Naive thymus-derived CD8-positive, alpha-beta T cell (primary cell): ENCODE results near the gene SLC51A. TPM values are rescaled to one million over a fixed set of nuclear protein-coding genes. Genes with fewer than 3 reads are reported as not detected.

Experiments
- ATAC-seq, 2 donors: fragments of 150-1000 bp; cut with Tn5 transposase in 1 of 2; sonication (Bioruptor Pico), chemical (Tn5 transposase) in 1 of 2; 1 replicate in 1 of 2; 2 replicates in 1 of 2; pipeline ENCODE4 v1.10.0; 2021; ENCODE audit warnings: mild to moderate bottlenecking in 2 of 2, moderate library complexity in 2 of 2
- POLR2A ChIA-PET: fragments of 350-600 bp; sonication (Branson Sonifier 250); formaldehyde crosslinking; loops from one replicate; lab custom pipeline; 2021; ENCODE audit warnings: antibody characterized with exemption; lab: Charles Lee
- DNase-seq, 10 donors: peaks; one replicate each; pipeline versions ENCODE4 v3.0.0 to v3.0.0-alpha.2; 2020 to 2022
- H3K27ac Mint-ChIP-seq, 10 donors: one replicate each; pipeline ENCODE4 v1.8.0; 2020 to 2022; ENCODE audit warnings: mild to moderate bottlenecking in 10 of 10, mixed read lengths in 10 of 10, moderate library complexity in 4 of 10, inconsistent platforms in 1 of 10
- H3K27me3 Mint-ChIP-seq, 5 donors: one replicate each; pipeline ENCODE4 v1.8.0; 2021 to 2022; ENCODE audit warnings: mixed read lengths in 5 of 5
- H3K36me3 Mint-ChIP-seq, 3 donors: one replicate each; pipeline ENCODE4 v1.8.0; 2020 to 2022; ENCODE audit warnings: mixed read lengths in 3 of 3, mild to moderate bottlenecking in 2 of 3, inconsistent platforms in 1 of 3
- H3K4me1 Mint-ChIP-seq, 4 donors: one replicate each; pipeline ENCODE4 v1.8.0; 2021 to 2022; ENCODE audit warnings: mixed read lengths in 4 of 4
- H3K4me3 Mint-ChIP-seq, 10 donors: one replicate each; pipeline ENCODE4 v1.8.0; 2020 to 2022; ENCODE audit warnings: mild to moderate bottlenecking in 10 of 10, mixed read lengths in 10 of 10, moderate library complexity in 6 of 10, inconsistent platforms in 1 of 10
- H3K9me3 Mint-ChIP-seq, 9 donors: one replicate each; pipeline ENCODE4 v1.8.0; 2020 to 2022; ENCODE audit warnings: mixed read lengths in 9 of 9, mild to moderate bottlenecking in 3 of 9, inconsistent platforms in 1 of 9, moderate library complexity in 1 of 9
- polyA plus RNA-seq, 3 donors: library from polyadenylated mRNA; unstranded; fragments of 300-500 nt; fragmentation: Illumina TruSeq; gene quantifications; one replicate each; pipeline ENCODE4 v1.2.3, GENCODE V29; 2021
- total RNA-seq, 8 experiments: library from RNA in 2 of 8; stranded (reverse) in 2 of 8; gene quantifications; one replicate each; pipeline ENCODE4 v1.2.3 and lab custom pipeline; 2021 to 2026

SLC51A gene
- total and polyA plus RNA-seq, 5 experiments from 2014 or later: 0.67 to 0.89 TPM; not detected in 3

DNA sequence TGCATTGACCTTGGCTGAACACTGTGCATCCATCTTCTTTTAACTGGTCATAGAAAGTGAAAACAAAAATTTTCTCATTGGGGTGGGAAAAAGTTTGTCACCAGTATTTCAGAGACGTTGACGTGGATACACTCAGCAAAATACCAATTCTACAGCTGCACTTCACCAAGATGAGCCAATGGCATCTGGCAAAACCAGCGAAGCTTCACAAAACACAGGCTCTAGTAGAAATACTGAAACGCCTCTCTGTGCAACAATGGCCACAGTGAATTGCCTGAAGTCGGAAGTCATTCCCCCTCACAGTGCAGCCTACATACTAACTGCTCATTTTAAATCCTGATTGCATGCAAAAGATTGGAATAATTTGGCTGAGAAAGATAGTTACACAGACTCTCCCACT is 54.2 kb downstream of the SLC51A start:
- no peak for ATAC-seq

DNA sequence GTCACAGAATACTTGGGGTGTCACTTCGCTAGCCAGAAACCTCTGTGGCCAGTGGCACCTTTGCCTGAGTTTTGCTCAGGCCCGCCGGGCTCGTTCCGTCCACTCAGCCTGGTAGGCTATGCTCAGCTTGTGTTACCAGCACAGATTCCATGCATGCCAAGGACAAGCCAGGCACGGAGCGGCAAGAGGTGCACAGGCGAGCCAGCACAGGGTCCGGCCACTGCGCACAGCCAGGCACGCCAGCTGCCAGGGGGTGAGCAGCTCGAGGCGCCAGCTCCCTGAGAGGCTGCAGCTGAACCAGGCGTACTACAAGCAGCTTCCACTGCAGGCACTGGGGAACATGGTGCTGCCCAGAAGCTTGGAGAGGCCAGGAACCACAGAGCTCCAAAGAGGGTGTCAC is 56.5 kb downstream of the SLC51A start:
- Mint-ChIP-seq H3K27me3 (no peaks in the 10 kb centered on the region), H3K4me1 (peaks cover 19 to 31% (median 22%) of the 10 kb centered on the region in 4 donors), H3K9me3 (no peaks in the 10 kb centered on the region), H3K4me3 (no peak overlapping the region), H3K27ac (peak overlapping the region in 3 of 10 donors; percentile 26 to 81 (median 78)), H3K36me3 (peaks cover 4 to 41% (median 14%) of the 10 kb centered on the region in 3 donors)
- DNase-seq (no peak), ATAC-seq (no peak)
- POLR2A ChIA-PET: interaction anchor here (0.6 kb wide), 1 partner anchor 154 kb away, joined by 4 read pairs; no protein-coding TSS in a partner anchor

More for the DNA sequence above, 54.2 kb downstream of the SLC51A start:
- DNase-seq: no peak
- no peaks in the 10 kb centered on the region for H3K27me3 Mint-ChIP-seq
- H3K4me3 Mint-ChIP-seq: no peak overlapping the region
- peaks cover 18 to 26% (median 22%) of the 10 kb centered on the region in 4 donors for H3K4me1 Mint-ChIP-seq
- H3K27ac Mint-ChIP-seq: no peak overlapping the region
- POLR2A ChIA-PET: no interaction called here
- H3K9me3 Mint-ChIP-seq: no peaks in the 10 kb centered on the region
- peaks cover 4 to 64% (median 14%) of the 10 kb centered on the region in 3 donors for H3K36me3 Mint-ChIP-seq

DNA sequence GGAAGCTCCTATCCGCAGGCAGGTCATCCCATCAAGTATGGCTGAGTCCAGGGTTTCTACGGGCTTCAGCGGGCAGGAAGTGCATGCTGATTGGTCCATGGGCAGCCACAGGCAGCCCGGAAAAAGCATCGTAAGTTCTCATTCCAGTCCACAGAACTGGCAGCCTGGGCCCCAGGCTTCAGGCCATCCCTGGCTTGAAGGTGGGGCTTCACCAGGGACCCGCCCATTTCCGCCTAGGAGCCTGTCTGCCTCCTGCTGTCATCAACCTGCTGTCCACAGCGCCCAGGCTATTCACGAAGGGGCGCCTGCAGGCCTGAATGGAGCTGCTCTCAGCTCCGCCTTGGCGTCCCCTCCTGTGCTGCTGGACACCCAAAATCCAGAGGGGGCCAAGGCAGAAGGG is 57.3 kb downstream of the SLC51A start:
- Mint-ChIP-seq H3K27ac (peak overlapping the region in 4 of 10 donors; percentile 11 to 53 (median 22)), H3K27me3 (no peaks in the 10 kb centered on the region), H3K9me3 (no peaks in the 10 kb centered on the region), H3K4me1 (peaks cover 19 to 40% (median 27%) of the 10 kb centered on the region in 4 donors), H3K36me3 (peaks cover 4 to 39% (median 14%) of the 10 kb centered on the region in 3 donors), H3K4me3 (no peak overlapping the region)
- POLR2A ChIA-PET: no interaction called here
- ATAC-seq (no peak), DNase-seq (no peak)

DNA sequence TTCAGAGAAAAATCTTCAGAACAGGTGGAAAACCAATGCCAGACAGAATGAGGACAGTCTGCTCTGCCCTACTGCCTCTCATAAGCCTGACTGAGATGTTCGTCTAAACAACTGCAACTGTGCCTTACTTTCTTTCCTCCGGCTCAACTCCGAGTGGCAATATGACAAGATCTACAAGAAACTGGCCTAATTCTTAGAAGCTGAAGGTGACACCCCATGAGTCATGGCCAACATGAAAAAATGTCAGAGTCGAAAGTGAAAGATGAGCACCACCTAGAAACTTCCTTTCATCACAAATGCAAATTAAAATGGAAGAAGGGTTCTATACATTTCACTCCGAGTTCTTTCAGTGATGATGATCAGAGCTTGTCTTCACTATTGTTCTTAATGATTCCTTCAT is 58.3 kb downstream of the SLC51A start:
- Mint-ChIP-seq H3K27me3 (no peaks in the 10 kb centered on the region), H3K27ac (peak overlapping the region; percentile 48 to 97 (median 86)), H3K9me3 (no peaks in the 10 kb centered on the region), H3K4me3 (peak overlapping the region; percentile 33 to 82 (median 55)), H3K36me3 (peaks cover 0 to 30% (median 5%) of the 10 kb centered on the region in 3 donors), H3K4me1 (peaks cover 25 to 39% (median 29%) of the 10 kb centered on the region in 4 donors)
- POLR2A ChIA-PET: no interaction called here
- ATAC-seq (peak; percentile 80 to 84), DNase-seq (peak in 5 of 10 donors; percentile 21 to 40 (median 24))

DNA sequence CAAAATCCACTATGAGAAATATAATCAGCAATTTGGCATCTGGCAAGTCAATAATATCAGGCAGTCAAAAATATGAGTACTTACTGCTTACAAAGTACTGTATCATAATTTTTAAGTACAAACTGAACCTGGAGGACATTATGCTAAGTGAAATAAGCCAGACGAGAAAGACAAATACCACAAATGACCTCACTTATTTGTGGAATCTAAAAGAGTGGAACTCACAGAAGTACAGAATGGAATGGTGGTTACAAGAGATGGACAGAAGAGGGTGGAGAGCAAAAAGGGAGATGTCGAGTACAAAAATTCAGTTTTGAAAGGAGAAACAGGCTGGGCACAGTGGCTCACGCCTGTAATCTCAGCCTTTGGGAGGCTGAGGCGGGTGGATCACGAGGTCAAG is 58.8 kb downstream of the SLC51A start:
- ATAC-seq (no peak), DNase-seq (no peak)
- H3K36me3 Mint-ChIP-seq: peaks cover 0 to 25% (median 4%) of the 10 kb centered on the region in 3 donors
- H3K4me3 Mint-ChIP-seq: peak overlapping the region in 5 of 10 donors; percentile 36 to 82 (median 80)
- no peaks in the 10 kb centered on the region for H3K27me3 Mint-ChIP-seq
- no peaks in the 10 kb centered on the region for H3K9me3 Mint-ChIP-seq
- peak overlapping the region in 9 of 10 donors; percentile 48 to 97 (median 87) for H3K27ac Mint-ChIP-seq
- peaks cover 24 to 42% (median 29%) of the 10 kb centered on the region in 4 donors for H3K4me1 Mint-ChIP-seq
- POLR2A ChIA-PET: no interaction called here

DNA sequence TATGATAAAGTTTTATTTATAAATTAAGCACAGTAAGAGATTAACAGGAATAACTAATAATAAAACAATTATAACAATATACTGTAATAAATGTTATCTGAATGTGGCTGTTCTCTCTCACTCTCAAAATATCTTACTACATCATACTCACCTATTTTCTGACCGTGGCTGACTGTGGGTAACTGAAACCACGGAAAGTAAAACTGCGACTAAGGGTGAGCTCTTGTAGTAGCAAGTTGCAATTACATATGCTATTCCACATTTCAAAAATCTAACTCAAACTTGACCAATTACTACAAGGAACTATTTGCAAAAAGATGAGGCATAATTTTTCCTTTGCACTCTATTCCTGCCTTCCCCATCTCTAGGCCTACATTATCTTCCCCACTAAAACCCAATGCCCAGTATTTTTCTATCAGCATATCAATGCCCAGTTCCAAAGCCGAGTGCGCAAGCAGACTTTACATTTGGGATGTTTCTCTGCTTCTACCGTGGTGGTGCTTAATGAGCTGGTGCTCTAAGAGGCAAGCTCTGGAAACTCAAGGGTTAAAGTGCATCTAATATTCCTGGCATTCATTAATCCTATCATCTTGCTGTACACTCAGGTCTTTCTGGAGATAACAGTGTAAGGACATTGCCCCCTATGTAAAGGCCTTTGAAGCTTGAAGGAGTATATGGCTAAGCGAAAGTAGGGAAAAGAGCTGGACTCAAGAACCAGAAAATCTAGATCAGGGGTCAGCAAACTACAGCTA is 64.5 kb downstream of the SLC51A start:
- Mint-ChIP-seq H3K27me3 (no peaks in the 10 kb centered on the region), H3K9me3 (no peaks in the 10 kb centered on the region), H3K4me1 (peaks cover 25 to 57% (median 41%) of the 10 kb centered on the region in 4 donors), H3K36me3 (peaks cover 0 to 5% (median 0%) of the 10 kb centered on the region in 3 donors), H3K27ac (peak overlapping the region in 3 of 10 donors; percentile 8 to 30 (median 27)), H3K4me3 (no peak overlapping the region)
- no peak for ATAC-seq
- DNase-seq: no peak
- POLR2A ChIA-PET: interaction anchor here (0.7 kb wide), 1 partner anchor 81 kb away, joined by 3 read pairs; no protein-coding TSS in a partner anchor

DNA sequence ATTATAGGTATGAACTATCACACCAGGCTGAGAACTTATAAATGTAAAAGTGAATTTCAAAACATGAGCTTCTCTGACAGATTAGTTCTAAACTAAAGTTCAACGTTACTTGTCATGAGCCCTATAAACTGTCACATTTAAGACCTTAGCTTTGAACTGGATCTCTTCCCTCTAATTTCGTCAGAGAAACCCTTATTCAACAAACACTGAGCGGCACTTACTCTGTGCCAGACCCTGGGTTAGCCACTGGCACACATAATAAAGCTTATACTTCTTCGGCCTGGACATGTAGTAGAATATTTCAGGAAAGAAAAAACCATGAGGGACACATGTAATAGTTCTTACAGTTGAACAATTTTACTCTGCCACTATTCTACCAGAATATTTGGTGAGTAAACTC is 65.6 kb downstream of the SLC51A start:
- peaks cover 0 to 5% (median 0%) of the 10 kb centered on the region in 3 donors for H3K36me3 Mint-ChIP-seq
- POLR2A ChIA-PET: no interaction called here
- peak overlapping the region in 5 of 10 donors; percentile 22 to 72 (median 36) for H3K27ac Mint-ChIP-seq

More for the DNA sequence above, 65.6 kb downstream of the SLC51A start:
- DNase-seq: no peak
- H3K9me3 Mint-ChIP-seq: no peaks in the 10 kb centered on the region
- H3K4me3 Mint-ChIP-seq: no peak overlapping the region
- ATAC-seq: no peak
- H3K4me1 Mint-ChIP-seq: peaks cover 33 to 68% (median 52%) of the 10 kb centered on the region in 4 donors
- H3K27me3 Mint-ChIP-seq: no peaks in the 10 kb centered on the region

Other genes starting within 250 kb of the SLC51A start
- 10 to 100 TPM; 52.9 to 55.9 TPM for gene TFRC, start 134.4 kb upstream of the SLC51A start, total RNA-seq
- gene TFRC, start 134.4 kb upstream of the SLC51A start, polyA plus RNA-seq: 10 to 100 TPM in 2 of 3 donors, 1 to 10 TPM in 1; 7.1 to 14.5 (median 10.0) TPM
- gene ZDHHC19, start 5.1 kb upstream of the SLC51A start, total RNA-seq: not detected
- gene ZDHHC19, start 5.1 kb upstream of the SLC51A start, polyA plus RNA-seq: under 1 TPM in 1 of 3 donors, not detected in 2; 0.51 TPM
- 10 to 100 TPM; 50.8 to 52.2 TPM for gene PCYT1A, start 71.2 kb downstream of the SLC51A start, total RNA-seq
- gene PCYT1A, start 71.2 kb downstream of the SLC51A start, polyA plus RNA-seq: 10 to 100 TPM in 2 of 3 donors, 1 to 10 TPM in 1; 7.6 to 12.6 (median 10.4) TPM
- 1 to 10 TPM; 4.2 to 5.4 TPM for gene DYNLT2B, start 101.7 kb downstream of the SLC51A start, total RNA-seq
- gene DYNLT2B, start 101.7 kb downstream of the SLC51A start, polyA plus RNA-seq: 10 to 100 TPM in 1 of 3 donors, 1 to 10 TPM in 2; 9.2 to 12.6 (median 10.0) TPM
- gene TM4SF19, start 121.9 kb downstream of the SLC51A start, total RNA-seq: under 1 TPM in 1 of 2 experiments, not detected in 1; 0.66 TPM
- gene TM4SF19, start 121.9 kb downstream of the SLC51A start, polyA plus RNA-seq: 1 to 10 TPM in 1 of 3 donors, under 1 TPM in 1, not detected in 1; 0.09 to 1.6 TPM
- 10 to 100 TPM; 77.0 to 88.4 TPM for gene UBXN7, start 215.9 kb downstream of the SLC51A start, total RNA-seq
- 10 to 100 TPM; 27.3 to 29.6 (median 28.5) TPM for gene UBXN7, start 215.9 kb downstream of the SLC51A start, polyA plus RNA-seq